GM18867 (cell line): ENCODE measurements around the gene CPT1C.
"Not testable (repeated sequence)": the region's sequence is repeated elsewhere in the genome, so short reads cannot be mapped to it uniquely, and the experiment has no call there.

Source experiments
- ATAC-seq: cut with Tn5 transposase; IDR thresholded peaks from one replicate; pipeline ENCODE4 v1.9.1; 2021; ENCODE audit warnings: mild to moderate bottlenecking, moderate library complexity; ENCODE audit not compliant: unreplicated experiment

Gene CPT1C

DNA sequence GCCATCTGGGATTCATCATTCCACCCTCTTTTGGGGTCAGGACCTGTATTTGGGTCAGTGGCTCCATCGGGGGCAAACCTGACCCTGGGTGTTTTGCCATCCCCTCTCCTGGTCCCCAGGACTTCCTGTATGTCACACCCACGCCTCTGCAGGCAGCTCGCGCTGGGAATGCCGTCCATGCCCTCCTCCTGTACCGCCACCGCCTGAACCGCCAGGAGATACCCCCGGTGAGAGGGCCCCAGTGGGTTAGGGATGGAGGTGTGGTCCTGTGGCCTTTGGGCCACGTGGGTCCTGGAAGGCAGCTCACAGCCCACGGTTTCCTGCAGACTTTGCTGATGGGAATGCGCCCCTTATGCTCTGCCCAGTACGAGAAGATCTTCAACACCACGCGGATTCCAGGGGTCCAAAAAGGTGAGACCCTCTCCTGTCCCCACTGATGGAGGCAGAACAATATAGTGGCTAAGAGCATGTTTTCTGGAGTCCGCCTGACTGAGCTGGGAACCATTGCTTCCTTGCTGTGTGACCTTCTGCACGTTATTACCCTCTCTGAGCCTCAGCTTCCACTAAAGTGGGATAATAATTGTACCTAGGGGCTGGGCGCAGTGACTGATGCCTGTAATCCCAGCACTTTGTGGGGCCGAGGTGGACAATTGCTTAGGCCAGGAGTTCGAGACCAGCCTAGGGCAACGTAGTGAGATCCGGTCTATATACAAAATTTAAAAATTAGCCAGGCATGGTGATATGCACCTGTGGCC, 14.1 kb downstream of the CPT1C start:
- ATAC-seq, result no peak

DNA sequence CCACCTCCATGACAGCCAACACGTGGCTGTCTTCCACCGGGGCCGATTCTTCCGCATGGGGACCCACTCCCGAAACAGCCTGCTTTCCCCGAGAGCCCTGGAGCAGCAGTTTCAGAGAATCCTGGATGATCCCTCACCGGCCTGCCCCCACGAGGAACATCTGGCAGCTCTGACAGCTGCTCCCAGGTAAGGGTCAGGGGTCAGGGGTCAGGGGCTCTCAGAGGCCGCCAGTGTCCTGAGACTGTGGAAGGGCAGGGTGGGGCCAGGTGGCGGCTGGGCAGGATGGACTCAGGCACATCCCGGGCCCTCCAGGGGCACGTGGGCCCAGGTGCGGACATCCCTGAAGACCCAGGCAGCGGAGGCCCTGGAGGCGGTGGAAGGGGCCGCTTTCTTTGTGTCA, 15.0 kb downstream of the CPT1C start:
- ATAC-seq, result no peak

DNA sequence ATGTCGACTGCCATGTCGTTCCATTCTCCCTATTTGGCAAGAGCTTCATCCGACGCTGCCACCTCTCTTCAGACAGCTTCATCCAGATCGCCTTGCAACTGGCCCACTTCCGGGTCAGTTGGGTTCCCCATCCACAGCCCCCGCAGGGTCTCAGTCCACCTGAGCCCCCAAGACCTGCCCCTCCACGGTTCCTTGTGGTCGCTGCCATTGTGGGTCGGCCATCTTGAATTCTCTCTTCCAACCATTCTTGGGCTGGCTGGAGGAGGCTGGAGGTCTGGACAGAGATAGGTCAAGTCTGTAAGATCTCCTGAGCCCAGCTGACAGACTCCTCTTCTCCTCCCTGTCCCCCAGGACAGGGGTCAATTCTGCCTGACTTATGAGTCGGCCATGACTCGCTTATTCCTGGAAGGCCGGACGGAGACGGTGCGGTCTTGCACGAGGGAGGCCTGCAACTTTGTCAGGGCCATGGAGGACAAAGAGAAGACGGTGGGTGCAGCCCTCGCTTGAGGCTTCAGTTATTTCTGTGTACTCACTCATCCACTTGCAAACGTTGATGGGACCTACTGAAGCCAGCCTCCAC, 19.5 kb downstream of the CPT1C start:
- ATAC-seq, result no peak

DNA sequence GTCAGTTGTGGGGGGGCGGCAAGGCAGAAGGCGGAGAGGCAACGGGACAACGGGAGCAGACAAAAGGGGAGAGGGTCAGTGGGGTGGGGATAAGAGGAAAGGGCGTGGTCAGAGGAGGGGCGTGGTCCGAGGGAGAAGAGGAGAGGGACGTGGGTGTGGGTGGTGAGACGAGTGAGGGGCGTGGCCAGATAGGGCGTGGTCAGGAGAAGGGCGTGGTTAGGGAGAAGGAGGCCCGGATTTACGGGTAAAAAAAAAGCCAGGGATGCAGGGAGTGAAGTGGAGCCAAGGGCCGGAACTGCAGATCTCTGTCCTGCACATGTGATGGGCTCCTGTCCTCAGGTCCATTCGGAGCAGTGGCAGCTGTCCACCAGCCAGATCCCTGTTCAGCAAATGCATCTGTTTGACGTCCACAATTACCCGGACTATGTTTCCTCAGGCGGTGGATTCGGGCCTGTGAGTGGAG, 21.5 kb downstream of the CPT1C start:
- ATAC-seq, result no peak

DNA sequence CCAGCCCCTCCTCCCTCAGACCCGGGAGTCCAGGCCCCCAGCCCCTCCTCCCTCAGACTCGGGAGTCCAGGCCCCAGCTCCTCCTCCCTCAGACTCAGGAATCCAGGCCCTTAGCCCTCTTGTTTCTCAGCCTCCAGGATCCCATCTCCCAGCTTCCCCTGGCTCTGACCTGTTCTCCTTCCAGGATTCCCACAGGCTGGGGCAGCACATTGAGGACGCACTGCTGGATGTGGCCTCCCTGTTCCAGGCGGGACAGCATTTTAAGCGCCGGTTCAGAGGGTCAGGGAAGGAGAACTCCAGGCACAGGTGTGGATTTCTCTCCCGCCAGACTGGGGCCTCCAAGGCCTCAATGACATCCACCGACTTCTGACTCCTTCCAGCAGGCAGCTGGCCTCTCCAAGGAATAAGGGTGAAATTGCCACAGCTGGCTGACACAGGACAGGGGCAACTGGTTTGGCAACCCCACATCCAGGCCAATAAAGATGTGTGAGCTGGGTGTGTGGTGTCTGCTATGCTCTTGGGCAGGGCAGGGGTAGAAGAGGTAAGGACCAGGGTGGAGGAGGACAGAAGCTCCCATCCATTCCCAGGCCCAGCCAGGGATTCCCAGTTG, 22.4 kb downstream of the CPT1C start:
- no peak for ATAC-seq

DNA sequence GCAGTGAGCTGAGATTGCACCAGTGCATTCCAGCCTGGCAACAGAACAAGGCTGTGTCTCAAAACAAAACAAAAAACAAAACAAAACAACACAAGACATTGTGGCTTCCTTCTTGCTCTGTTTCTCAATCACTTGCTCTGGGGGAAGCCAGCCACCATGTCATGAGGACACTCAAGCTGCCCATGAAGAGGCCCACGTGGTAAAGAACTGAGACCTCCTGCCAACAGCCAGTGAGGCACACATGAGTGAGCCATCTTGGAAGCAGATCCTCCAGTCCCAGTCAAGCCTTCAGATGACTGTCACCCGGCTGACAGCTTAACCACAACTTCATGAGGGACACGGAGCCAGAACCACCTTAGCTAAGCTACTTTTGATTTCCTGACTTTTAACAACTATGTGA, 25.2 kb downstream of the CPT1C start:
- no peak for ATAC-seq

DNA sequence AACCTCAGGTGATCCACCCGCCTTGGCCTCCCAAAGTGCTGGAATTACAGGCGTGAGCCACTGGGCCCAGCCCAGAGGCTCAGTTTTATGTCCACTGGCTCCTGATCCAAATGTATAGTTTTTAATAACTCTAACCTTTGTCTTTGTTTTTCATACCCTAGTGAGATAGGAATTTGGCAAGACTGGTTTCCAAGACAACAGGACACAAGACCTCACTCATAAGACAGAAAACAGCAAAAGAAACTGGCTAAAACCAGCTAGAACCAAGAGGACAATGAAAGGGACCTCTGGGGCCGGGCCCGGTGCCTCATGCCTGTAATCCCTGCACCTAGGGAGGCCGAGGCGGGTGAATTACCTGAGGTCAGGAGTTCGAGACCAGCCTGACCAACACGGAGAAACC, 27.6 kb downstream of the CPT1C start:
- no peak for ATAC-seq

DNA sequence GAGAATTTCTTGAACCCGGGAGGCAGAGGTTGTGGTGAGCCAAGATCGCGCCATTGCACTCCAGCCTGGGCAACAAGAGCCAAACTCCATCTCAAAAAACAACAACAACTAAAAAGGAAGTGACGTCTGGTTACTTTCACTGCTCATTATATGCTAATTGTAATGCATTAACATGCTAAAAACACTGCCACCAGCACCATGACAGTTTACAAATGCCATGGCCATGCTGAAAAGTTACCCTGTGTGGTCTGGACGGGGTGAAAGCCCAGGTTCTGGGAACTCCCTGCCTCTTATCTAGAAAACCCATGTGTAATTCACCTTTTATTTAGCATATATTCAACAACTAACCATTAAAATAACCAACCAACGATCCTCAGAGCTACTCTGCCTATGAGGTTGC, 28.1 kb downstream of the CPT1C start:
- ATAC-seq, result no peak

DNA sequence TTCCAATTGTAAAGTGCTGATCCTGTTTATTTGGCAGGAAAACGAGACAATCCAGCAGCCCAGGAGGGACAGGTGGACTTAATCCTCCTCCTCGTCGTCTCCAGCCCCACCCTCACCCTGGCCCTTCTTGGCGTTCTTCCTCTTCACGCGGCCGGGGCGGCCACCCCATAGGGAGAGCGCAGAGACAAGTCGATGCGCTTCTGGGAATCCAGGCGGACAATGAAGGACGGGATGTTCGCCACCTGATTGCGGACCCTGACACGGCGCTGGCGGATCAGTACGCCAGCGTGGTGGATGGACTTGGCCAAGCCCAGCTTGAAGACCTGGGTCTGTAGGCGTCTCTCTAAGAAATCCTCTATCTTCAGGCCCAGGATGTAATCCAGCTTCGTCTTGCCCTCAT, 28.5 kb downstream of the CPT1C start:
- ATAC-seq, result not testable (repeated sequence)

DNA sequence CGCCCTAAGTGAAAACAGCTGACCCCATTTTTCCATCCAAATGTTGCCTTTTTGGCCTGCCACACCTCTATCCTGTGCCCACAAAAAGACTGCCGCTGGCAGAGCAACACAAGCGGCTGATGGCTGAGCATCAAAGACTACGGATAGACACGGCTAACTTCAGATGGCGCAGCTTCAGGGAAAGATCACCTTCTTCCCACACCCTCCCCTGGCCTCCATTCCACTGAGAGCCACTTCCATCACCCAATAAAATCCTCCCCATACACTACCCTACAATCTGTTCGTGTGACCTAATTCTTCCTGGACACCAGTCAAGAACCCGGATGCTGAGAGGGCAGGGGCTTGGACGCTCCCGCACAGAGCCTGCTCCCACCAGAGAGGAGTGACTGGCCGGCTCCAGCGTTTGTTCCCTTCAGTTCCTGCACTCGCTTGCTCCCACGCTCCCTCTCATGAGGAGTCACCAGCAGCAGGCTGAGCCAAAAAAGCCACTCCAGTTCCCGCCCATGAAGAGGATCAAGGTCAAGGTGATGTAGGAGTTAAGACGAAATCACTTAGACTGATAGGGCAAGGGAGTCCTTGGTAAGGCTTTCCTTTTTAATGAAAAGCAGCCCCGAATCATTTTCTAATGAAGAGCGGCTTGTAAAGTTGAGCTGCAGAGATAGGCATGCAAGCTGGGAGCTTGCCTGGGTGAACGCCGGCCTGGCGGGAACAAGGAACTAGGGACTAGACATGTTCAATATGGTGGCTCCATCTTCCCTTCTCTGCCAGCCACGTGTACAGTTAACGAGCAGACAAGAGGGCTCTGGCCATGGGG, 36.5 kb downstream of the CPT1C start:
- ATAC-seq, result no peak

DNA sequence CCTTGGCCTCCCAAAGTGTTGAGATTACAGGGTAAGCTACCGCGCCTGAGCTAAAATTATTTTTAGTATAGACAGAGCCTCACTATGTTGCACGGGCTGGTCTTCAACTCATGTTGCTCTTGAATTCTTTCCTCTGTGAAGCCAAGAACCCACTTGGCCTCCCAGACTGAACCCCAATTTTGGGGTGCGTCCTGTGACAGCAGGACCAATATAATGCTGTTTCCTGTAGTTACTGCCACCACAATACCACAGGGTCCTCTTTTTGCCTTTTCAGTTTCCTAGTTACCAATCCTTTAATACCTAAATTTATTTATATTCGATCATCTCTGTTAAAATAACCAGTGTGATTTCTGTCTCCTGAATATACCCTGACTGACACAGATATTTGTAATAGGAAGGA, 39.2 kb downstream of the CPT1C start:
- no peak for ATAC-seq

DNA sequence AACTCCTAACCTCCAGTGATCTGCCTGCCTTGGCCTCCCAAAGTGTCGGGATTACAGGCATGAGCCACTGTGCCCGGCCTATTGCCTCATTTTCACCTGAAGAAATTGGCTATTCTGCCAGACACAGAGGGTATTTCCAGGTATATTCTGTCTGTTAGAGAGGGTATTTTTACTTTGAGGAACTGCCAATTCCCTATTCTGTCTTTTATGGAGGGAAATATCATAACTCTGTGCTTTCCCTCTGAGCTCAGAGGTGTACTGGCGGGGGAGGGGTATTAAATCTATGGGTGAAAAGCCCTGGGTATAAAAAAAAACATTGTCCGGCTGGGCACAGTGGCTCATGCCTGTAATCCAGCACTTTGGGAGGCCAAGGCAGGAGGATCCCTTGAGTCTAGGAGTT, 47.4 kb downstream of the CPT1C start:
- no peak for ATAC-seq

DNA sequence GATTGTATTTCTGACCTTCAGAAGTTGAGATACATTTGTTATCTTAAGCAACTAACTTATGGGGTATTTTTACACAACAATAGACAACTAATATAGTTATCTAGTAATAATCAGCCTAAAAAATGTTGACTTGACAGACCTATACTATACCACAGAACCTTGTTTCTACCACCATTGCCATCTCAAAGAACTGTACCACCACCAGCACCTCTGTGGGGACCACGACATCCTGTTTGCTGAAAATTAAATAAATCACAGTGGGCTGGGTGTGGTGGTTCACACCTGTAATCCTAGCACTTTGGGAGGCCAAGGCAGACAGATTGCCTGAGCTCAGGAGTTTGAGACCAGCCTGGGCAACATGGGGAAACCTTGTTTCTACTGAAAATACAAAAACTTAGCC, 48.2 kb downstream of the CPT1C start:
- no peak for ATAC-seq

DNA sequence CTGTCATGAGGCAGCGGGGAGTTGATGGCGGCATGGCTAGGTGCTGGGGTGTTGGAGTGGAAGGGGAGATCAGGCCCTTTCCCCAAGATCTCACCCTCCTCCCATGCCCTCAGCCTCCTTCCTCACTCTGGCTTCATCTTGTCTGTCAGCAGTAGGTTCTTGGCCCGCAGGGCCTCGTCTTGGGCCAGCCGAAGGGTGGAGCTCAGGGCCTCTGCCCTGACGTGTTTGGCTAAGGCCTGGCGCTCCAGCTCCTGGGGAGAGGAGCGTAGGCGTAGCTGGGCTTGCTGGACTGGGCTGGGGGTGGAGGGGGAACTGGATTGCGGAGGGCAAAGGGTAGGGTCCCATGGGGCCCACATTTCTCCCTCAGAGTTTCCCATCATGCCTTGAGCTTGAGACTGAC, 49.0 kb downstream of the CPT1C start:
- no peak for ATAC-seq

DNA sequence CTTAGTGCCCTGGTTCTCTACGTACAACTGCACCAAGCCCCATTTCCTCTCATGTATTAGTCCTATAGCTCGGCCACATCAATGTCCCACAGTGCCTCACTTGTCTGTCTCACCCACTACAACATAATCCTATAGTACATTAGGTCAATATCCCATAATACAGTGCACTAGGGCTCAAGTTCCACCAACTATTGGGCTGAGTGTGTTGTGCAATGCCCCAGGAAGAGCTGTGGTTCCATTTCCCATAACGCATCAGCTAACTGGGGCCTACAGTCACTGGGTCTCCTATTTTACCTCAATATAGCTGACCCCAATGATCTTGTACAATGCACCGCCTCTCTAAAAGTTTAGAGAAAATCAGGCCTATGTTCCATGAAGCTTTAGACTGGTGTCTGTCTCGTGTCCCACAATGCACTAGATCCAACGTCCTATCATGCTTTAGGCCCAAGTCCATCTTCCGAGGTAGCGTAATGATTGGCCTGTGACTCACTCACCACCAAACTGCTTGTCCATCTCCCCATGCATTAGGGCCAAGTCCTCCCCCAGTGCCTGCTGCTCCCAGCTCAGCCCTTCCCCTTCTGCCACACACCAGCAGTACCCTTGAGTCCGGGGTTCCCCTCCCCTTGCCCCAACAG, 50.4 kb downstream of the CPT1C start:
- ATAC-seq, result no peak

DNA sequence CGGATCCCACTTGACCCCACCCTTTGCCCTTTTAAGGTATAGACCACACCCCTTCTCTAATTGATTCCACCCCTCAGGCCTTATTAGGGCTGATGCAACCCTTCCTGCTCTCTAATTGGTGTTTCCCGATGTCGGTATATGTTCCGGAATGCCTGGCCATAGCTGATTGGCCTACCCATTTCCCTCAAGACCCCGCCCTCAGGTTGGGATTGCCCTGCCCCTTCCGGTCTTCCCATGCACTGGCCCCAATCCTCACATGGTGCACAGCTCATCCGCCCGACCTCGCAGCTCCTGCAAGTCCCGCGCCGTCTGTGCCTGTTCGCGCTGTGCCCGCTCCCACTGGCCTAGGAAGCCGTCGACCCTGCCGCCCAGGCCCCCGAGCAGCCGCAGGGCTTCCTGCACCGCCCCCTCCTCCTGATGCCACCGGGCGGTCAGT, 54.0 kb downstream of the CPT1C start:
- ATAC-seq, result no peak

DNA sequence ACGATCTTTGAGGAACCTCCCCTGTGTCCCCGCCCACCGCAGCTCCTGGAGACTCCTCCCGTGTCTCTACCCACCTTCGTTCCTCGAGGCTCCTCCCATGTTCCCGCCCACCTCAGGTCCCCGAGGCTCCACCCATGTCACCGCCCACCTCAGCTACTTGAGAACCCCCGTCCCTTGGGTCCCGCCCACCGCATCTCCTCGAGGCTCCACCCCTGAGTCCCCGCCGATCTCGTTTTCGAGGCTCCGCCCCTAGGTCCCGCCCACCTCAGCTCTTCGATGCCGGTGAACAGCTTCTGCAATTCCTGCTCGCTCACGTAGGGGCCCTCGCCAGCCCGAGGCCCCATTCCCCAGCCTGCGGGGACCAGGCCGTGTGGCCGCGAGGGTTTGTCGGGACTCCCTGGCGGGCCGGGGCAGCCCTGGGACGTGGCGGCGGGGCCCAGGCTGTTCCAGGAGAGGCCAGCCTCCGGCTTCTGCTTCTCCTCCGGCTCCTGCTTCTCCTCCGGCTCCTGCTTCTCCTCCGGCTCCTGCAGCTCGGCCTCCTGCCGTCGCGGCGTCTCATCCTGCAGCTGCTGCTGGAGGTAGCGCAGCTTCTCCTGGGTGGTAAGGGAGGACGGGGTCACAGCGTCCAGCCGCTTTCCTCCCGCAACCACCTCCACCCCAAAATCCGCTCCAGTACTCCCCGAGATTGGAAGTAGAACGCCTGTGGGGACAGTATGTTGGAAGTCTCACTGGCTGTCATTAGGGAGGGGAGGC, 55.5 kb downstream of the CPT1C start:
- ATAC-seq, result no peak

DNA sequence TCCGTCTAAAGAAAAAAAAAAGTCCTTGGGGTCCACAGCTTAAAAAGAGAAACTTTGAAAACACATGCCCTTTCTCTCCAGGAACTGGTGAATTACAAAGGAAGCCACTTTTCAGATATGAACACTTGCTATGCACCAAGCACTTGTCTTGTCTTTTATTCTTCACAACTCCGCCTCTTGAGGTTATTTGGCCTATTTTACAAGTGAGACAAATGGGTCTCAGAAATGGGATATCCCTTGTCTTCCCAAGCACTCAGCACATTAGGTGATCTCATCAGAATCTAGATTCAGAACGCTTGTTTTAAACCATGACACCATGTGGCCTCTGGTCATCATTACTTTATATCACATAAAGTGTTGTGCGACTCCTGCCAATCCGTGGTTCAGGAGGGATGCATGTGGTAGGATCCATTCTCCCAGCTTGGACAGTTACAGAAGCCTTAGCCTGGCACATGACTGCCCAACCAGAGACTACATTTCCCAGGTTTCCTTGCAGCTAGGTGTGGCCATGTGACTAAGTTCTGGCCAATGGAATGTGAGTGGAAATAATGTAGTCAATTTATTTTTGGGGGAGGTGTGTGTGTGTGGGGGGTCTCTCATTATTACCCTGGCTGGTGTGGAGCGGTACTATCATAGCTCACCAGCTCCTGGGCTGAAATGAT, 58.3 kb downstream of the CPT1C start:
- ATAC-seq, result no peak

DNA sequence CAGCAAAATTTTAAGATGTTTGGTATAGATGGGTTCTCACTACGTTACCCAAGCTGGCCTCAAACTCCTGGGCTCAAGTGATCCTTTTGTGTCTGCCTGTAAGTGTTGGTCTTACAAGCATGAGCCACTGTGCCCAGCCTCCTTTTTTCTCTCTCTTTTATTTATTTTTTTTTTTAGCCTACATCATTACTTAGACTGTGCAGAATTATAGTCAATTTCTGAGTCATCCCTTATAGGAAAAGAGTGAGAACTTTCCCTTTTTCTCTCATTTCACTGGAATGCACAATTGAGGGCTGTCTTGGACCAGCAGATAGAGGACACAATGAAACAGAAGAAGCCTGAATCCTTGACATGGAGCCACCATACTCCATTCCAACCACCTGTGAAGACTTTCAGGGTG, 58.9 kb downstream of the CPT1C start:
- no peak for ATAC-seq

DNA sequence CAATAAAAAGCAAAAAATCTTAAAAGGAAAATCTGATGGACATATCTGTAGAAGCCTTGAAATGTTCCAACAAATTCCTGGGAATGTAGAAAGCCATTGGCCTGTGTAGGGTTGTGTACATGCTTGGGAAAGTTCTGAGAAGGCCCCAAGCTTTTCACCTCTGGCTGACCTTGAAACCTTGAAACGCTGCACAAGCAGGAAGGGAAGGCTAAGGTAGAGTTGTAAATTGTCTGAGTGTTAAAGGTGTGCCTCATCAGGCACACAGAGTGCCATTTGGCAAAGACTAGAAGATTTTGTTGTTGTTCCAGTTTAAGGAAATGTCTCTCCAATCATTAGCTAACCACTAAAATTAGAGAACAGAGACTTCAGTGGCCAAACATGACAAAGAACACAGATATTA, 61.8 kb downstream of the CPT1C start:
- ATAC-seq, result no peak
